DND-41 (cell line): Measurements from ENCODE around the gene SPEF2.

Source experiments
- EZH2 ChIP-seq: IDR thresholded peaks from 3 replicates; pipeline ENCODE4 v1.6.1; 2012; ENCODE audit warnings: borderline replicate concordance, low read depth, mild to moderate bottlenecking, moderate library complexity, low read length, inconsistent platforms; ENCODE audit not compliant: severe bottlenecking
- TF ChIP-seq, protein P1 (sequence below): IDR thresholded peaks from 2 replicates; pipeline ENCODE4 v1.5.1; 2012; ENCODE audit warnings: borderline replicate concordance, low read length, moderate library complexity, mild to moderate bottlenecking; ENCODE audit not compliant: poor library complexity, severe bottlenecking; ENCODE audit errors: extremely low read depth

DNA sequence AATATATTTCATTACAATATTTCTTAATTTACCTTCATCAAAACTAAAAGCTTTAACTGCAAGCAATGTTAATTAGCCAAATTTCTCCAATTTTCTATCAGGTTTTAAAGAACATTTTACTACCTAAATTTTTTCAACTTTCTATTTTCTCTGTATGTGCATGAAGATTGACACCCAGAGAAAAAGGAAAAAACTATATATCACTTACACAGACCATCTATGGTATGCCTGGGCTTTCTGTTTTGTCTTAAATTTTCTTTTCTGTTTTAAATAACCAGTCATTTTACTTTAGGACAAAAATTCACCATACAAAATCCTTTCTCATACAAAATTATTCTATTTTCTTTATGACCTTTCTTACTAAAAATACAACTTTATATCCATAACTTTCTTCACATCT, 225.2 kb downstream of the SPEF2 start:
- TF ChIP-seq, protein P1, sequence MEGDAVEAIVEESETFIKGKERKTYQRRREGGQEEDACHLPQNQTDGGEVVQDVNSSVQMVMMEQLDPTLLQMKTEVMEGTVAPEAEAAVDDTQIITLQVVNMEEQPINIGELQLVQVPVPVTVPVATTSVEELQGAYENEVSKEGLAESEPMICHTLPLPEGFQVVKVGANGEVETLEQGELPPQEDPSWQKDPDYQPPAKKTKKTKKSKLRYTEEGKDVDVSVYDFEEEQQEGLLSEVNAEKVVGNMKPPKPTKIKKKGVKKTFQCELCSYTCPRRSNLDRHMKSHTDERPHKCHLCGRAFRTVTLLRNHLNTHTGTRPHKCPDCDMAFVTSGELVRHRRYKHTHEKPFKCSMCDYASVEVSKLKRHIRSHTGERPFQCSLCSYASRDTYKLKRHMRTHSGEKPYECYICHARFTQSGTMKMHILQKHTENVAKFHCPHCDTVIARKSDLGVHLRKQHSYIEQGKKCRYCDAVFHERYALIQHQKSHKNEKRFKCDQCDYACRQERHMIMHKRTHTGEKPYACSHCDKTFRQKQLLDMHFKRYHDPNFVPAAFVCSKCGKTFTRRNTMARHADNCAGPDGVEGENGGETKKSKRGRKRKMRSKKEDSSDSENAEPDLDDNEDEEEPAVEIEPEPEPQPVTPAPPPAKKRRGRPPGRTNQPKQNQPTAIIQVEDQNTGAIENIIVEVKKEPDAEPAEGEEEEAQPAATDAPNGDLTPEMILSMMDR = no peak
- no peak for TF ChIP-seq EZH2
